Mesenchymal stem cell (in vitro differentiated cells and primary cell): ENCODE measurements around the gene CXCL14.

Experiments
- DNase-seq: peaks from one replicate; pipeline ENCODE4 v3.0.0-alpha.2; 2013
- H2AFZ ChIP-seq: one replicate; pipeline ENCODE4 v1.6.1; 2013; ENCODE audit warnings: low read depth, mild to moderate bottlenecking, control low read depth, inconsistent platforms, low read length, moderate library complexity
- H2AK5ac ChIP-seq: 2 replicates; pipeline ENCODE4 v1.6.1; 2013; ENCODE audit warnings: low read length, moderate library complexity, mild to moderate bottlenecking, inconsistent platforms; ENCODE audit not compliant: severe bottlenecking
- H2BK120ac ChIP-seq: one replicate; pipeline ENCODE4 v1.6.1; 2013; ENCODE audit warnings: low read depth, mild to moderate bottlenecking, inconsistent platforms, low read length, moderate library complexity
- H2BK12ac ChIP-seq, 2 experiments: one replicate each; pipeline ENCODE4 v1.6.1; 2013; ENCODE audit warnings: inconsistent platforms in 2 of 2, low read length in 2 of 2, mild to moderate bottlenecking in 2 of 2, moderate library complexity in 2 of 2, control low read depth in 1 of 2
- H2BK15ac ChIP-seq: one replicate; pipeline ENCODE4 v1.6.1; 2013; ENCODE audit warnings: mild to moderate bottlenecking, low read depth, inconsistent platforms; ENCODE audit not compliant: poor library complexity, severe bottlenecking
- H2BK5ac ChIP-seq: 2 replicates; pipeline ENCODE4 v1.6.1; 2013; ENCODE audit warnings: low read depth, mild to moderate bottlenecking, low read length, control low read depth, inconsistent platforms; ENCODE audit not compliant: poor library complexity, severe bottlenecking
- H3K14ac ChIP-seq, 2 experiments: one replicate each; pipeline ENCODE4 v1.6.1; 2013; ENCODE audit warnings: inconsistent platforms in 2 of 2, low read length in 2 of 2, control low read depth in 1 of 2, mild to moderate bottlenecking in 1 of 2, moderate library complexity in 1 of 2
- H3K18ac ChIP-seq, 2 experiments: one replicate each; pipeline ENCODE4 v1.6.1; 2013; ENCODE audit warnings: inconsistent platforms in 2 of 2, low read length in 2 of 2, control low read depth in 1 of 2, low read depth in 1 of 2, mild to moderate bottlenecking in 1 of 2
- H3K23ac ChIP-seq, 2 experiments: one replicate each; pipeline ENCODE4 v1.6.1; 2013; ENCODE audit warnings: inconsistent platforms in 2 of 2, low read length in 2 of 2, mild to moderate bottlenecking in 2 of 2, moderate library complexity in 2 of 2, control low read depth in 1 of 2
- H3K27ac ChIP-seq: 2 replicates; pipeline ENCODE4 v1.5.1; 2013; ENCODE audit warnings: mild to moderate bottlenecking, moderate library complexity, low read length, control low read depth, inconsistent platforms; ENCODE audit not compliant: poor library complexity, severe bottlenecking
- H3K27me3 ChIP-seq, 2 experiments: 2 replicates each; pipeline versions ENCODE4 v1.6.1 to v1.7.0; 2013; ENCODE audit warnings: low read length in 2 of 2, mild to moderate bottlenecking in 2 of 2, moderate library complexity in 2 of 2, control low read depth in 1 of 2, inconsistent platforms in 1 of 2; ENCODE audit not compliant: control insufficient read depth in 1 of 2, insufficient read depth in 1 of 2
- H3K36me3 ChIP-seq, 2 experiments: 2 replicates each; pipeline versions ENCODE4 v1.6.1 to v1.7.0; 2013; ENCODE audit warnings: low read length in 2 of 2, control low read depth in 1 of 2, inconsistent platforms in 1 of 2, low read depth in 1 of 2, mild to moderate bottlenecking in 1 of 2; ENCODE audit not compliant: insufficient read depth in 2 of 2, control insufficient read depth in 1 of 2
- H3K4ac ChIP-seq, 2 experiments: one replicate each; pipeline ENCODE4 v1.6.1; 2013; ENCODE audit warnings: inconsistent platforms in 2 of 2, low read length in 2 of 2, mild to moderate bottlenecking in 2 of 2, moderate library complexity in 2 of 2, control low read depth in 1 of 2, low read depth in 1 of 2
- H3K4me1 ChIP-seq: 2 replicates; pipeline ENCODE4 v1.6.1; 2013; ENCODE audit warnings: low read depth, low read length, control low read depth; ENCODE audit not compliant: control insufficient read depth, insufficient read depth
- H3K4me2 ChIP-seq: 2 replicates; pipeline ENCODE4 v1.6.1; 2013; ENCODE audit warnings: low read length, mild to moderate bottlenecking, inconsistent platforms; ENCODE audit not compliant: poor library complexity, severe bottlenecking
- H3K4me3 ChIP-seq, 2 experiments: 2 replicates each; pipeline versions ENCODE4 v1.5.1 to v1.7.0; 2013; ENCODE audit warnings: low read length in 2 of 2, mild to moderate bottlenecking in 2 of 2, control low read depth in 1 of 2, low read depth in 1 of 2; ENCODE audit not compliant: insufficient read depth in 1 of 2
- H3K79me1 ChIP-seq: replicated peaks from 2 replicates; pipeline ENCODE4 v1.6.1; 2013; ENCODE audit warnings: mild to moderate bottlenecking, control low read depth, low read length, inconsistent platforms; ENCODE audit not compliant: poor library complexity, severe bottlenecking
- H3K9ac ChIP-seq: 2 replicates; pipeline ENCODE4 v1.7.0; 2013; ENCODE audit warnings: mild to moderate bottlenecking, low read length, moderate library complexity
- H3K9me3 ChIP-seq: 2 replicates; pipeline ENCODE4 v1.7.0; 2013; ENCODE audit warnings: mild to moderate bottlenecking, low read length; ENCODE audit not compliant: control insufficient read depth
- H4K8ac ChIP-seq: one replicate; pipeline ENCODE4 v1.6.1; 2013; ENCODE audit warnings: inconsistent platforms, mild to moderate bottlenecking, low read length, moderate library complexity
- H4K91ac ChIP-seq: one replicate; pipeline ENCODE4 v1.6.1; 2013; ENCODE audit warnings: mild to moderate bottlenecking, low read length, inconsistent platforms
- WGBS: methylation state at CpG from one replicate; pipeline ENCODE4 v1.1.7; 2013; ENCODE audit warnings: mixed read lengths; 5-methylcytosine and 5-hydroxymethylcytosine counted together

The CXCL14 gene

GRCh38 chr5:135547590-135548254 lies 31.1 kb downstream of the CXCL14 start:
- Histone ChIP-seq H2AFZ (no peak overlapping the region), H2BK15ac (no peak overlapping the region)

DNA sequence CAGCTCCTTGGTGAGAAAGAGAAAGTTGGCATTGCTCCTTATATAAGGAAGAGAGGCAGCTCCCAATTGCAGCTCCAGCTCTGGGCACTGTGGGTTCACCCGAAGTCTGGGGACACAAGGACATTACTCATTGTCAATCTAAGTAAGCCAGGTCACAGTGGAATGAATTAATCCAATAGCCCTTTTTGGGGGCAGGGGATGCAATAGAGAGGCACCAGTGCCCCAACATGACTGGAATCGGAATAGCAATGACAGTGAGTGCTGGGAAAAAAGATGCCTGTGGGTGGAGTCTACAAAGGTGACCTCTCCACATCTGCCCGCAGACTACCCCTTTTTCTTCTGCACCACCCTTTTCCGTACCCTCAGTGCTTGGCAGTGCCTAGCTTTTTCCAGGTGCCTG lies 31.9 kb downstream of the CXCL14 start:
- Histone ChIP-seq H2AFZ (no peak overlapping the region), H3K9me3 (no peaks in the 10 kb centered on the region), H3K23ac (no peak overlapping the region), H3K4me2 (no peak overlapping the region), H3K14ac (no peak overlapping the region), H2BK120ac (no peak overlapping the region), H3K79me1 (no peaks in the 10 kb centered on the region), H4K8ac (no peak overlapping the region), H3K4me3 (no peak overlapping the region), H2BK12ac (no peak overlapping the region), H3K27ac (no peak overlapping the region), H3K36me3 (no peaks in the 10 kb centered on the region), H3K27me3 (peaks cover 87 to 93% of the 10 kb centered on the region in 2 experiments), H3K9ac (no peak overlapping the region), H3K4ac (no peak overlapping the region), H2AK5ac (no peak overlapping the region), H4K91ac (no peak overlapping the region), H3K18ac (no peak overlapping the region), H3K4me1 (peaks cover 11% of the 10 kb centered on the region), H2BK5ac (no peak overlapping the region), H2BK15ac (no peak overlapping the region)
- no peak for DNase-seq
- 50% methylated on average over 4 of the region's 4 CpGs for WGBS

More at GRCh38 chr5:135547590-135548254, 31.1 kb downstream of the CXCL14 start:
- H3K9me3 ChIP-seq = no peaks in the 10 kb centered on the region
- H4K91ac ChIP-seq = no peak overlapping the region
- no peak for DNase-seq
- no peak overlapping the region for H2AK5ac ChIP-seq
- peaks cover 11% of the 10 kb centered on the region for H3K4me1 ChIP-seq
- no peak overlapping the region for H3K9ac ChIP-seq
- no peak overlapping the region for H3K27ac ChIP-seq
- no peak overlapping the region for H3K4me3 ChIP-seq
- H3K27me3 ChIP-seq = peaks cover 79 to 85% of the 10 kb centered on the region in 2 experiments
- no peaks in the 10 kb centered on the region for H3K36me3 ChIP-seq
- no peak overlapping the region for H3K4ac ChIP-seq
- no peak overlapping the region for H3K23ac ChIP-seq
- no peak overlapping the region for H3K14ac ChIP-seq
- 61% methylated on average over 3 of the region's 8 CpGs for WGBS
- no peak overlapping the region for H3K4me2 ChIP-seq
- H3K18ac ChIP-seq = no peak overlapping the region
- H3K79me1 ChIP-seq = no peaks in the 10 kb centered on the region
- no peak overlapping the region for H2BK12ac ChIP-seq
- no peak overlapping the region for H2BK120ac ChIP-seq
- H2BK5ac ChIP-seq = no peak overlapping the region
- no peak overlapping the region for H4K8ac ChIP-seq

DNA sequence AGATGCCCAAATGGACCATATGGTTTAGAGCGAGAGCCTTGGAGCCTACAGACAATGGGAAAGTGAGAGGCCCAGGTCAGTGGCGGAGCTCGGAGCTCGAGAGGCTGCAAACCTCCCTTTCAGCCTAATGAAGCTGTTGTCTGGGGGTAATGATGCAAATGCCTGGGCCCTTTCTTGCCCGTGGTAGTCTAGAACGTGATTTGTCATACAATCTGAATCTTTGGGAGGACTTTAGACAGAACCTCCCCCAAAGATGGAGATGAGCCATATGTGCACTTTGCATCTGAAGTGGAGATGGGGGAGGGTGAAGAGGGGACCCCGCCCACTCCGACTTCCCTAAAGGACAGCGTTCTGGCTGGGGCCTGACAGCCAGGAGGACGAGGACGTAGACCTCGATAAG lies 32.7 kb downstream of the CXCL14 start:
- Histone ChIP-seq H3K79me1 (no peaks in the 10 kb centered on the region), H2AFZ (no peak overlapping the region), H2BK120ac (no peak overlapping the region), H3K4me1 (peaks cover 11% of the 10 kb centered on the region), H3K36me3 (no peaks in the 10 kb centered on the region), H2BK15ac (no peak overlapping the region), H3K9ac (no peak overlapping the region), H4K8ac (no peak overlapping the region), H3K27me3 (peaks cover 95 to 96% of the 10 kb centered on the region in 2 experiments), H4K91ac (no peak overlapping the region), H3K4me3 (no peak overlapping the region), H3K9me3 (no peaks in the 10 kb centered on the region), H3K4ac (no peak overlapping the region), H3K27ac (no peak overlapping the region), H2AK5ac (no peak overlapping the region), H3K14ac (no peak overlapping the region), H3K23ac (peak overlapping the region in 1 of 2 experiments; percentile 83), H3K4me2 (no peak overlapping the region), H2BK5ac (no peak overlapping the region), H3K18ac (no peak overlapping the region), H2BK12ac (no peak overlapping the region)
- WGBS = 9% methylated on average over 12 of the region's 12 CpGs
- DNase-seq = no peak

DNA sequence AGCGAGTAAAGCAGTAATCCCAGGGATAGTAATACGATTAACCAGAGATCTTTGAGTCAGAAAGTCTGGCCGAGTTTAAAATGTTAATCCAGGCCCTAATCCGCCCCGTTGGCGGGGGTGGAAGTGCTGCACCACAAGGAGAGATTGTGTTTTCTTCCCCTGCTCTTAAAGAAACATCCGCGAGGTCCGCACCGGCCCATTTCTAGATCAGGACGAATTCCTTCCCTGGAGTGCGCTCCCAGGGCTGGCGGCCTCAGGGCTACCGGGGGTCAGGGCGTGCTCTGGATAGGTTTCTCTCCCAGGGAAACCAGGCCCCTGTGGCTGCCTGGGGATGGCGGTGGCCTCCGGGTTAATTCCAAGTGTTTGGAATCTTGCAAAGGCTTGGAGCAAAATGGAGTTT lies 33.7 kb downstream of the CXCL14 start:
- Histone ChIP-seq H2AK5ac (no peak overlapping the region), H3K23ac (no peak overlapping the region), H2BK120ac (no peak overlapping the region), H3K4me2 (no peak overlapping the region), H3K4ac (no peak overlapping the region), H4K8ac (no peak overlapping the region), H3K4me1 (peaks cover 11% of the 10 kb centered on the region), H2AFZ (no peak overlapping the region), H4K91ac (no peak overlapping the region), H3K9me3 (no peaks in the 10 kb centered on the region), H3K27ac (no peak overlapping the region), H3K14ac (no peak overlapping the region), H2BK15ac (no peak overlapping the region), H3K79me1 (no peaks in the 10 kb centered on the region), H3K4me3 (no peak overlapping the region), H3K9ac (no peak overlapping the region), H3K36me3 (no peaks in the 10 kb centered on the region), H3K27me3 (peaks cover 96 to 98% of the 10 kb centered on the region in 2 experiments), H2BK5ac (no peak overlapping the region), H2BK12ac (no peak overlapping the region), H3K18ac (no peak overlapping the region)
- WGBS = 4% methylated on average over 16 of the region's 17 CpGs
- no peak for DNase-seq
